ENCODE data around the gene CAD.

The CAD gene

GRCh38 chr2:27217173-27218121 lies at the start of gene CAD:
Gene CAD, plus strand, starts transcription at chr2:27217369. Its CDS starts 183 bp downstream, at chr2:27217552.
- peak within 1 kb of the TSS; percentile 80 for H3K27ac ChIP-seq
- peaks cover 6% of the 10 kb centered on the region; the same call in 1 of the 2 replicates for H3K36me3 ChIP-seq (ENCODE audit: insufficient read depth)
- H3K4me2 ChIP-seq, result peak within 1 kb of the TSS; percentile 85
- no peaks in the 10 kb centered on the region for H3K27me3 ChIP-seq (ENCODE audit: insufficient read depth, low read depth)
- peak within 1 kb of the TSS; percentile 86 for H3K4me3 ChIP-seq (IDR thresholded peaks at IDR 0.05; ENCODE audit: insufficient read depth, low read depth, low read length)
- H3K4me1 ChIP-seq (ENCODE audit: low read depth, poor library complexity, severe bottlenecking), result peaks cover 37% of the 10 kb centered on the region
- peak within 1 kb of the TSS; percentile 47 for H2AFZ ChIP-seq (ENCODE audit: low read depth)
- peaks cover 29% of the 10 kb centered on the region for H3K79me2 ChIP-seq (ENCODE audit: insufficient read depth, low read depth)
- TF ChIP-seq CTCF (conservative IDR thresholded peaks at IDR 0.05; ENCODE audit: low read depth, low read length), result peak; percentile 9; the same call in 1 of the 2 replicates
- H4K20me1 ChIP-seq (ENCODE audit: insufficient read depth), result no peaks in the 10 kb centered on the region
- H3K9ac ChIP-seq, result peak within 1 kb of the TSS; percentile 96

GRCh38 chr2:27170581-27171337 lies 46.4 kb upstream of the CAD start:
- no peaks in the 10 kb centered on the region for H4K20me1 ChIP-seq (ENCODE audit: insufficient read depth)
- H3K4me2 ChIP-seq, result peak overlapping the region; percentile 46; the same call in 1 of the 2 replicates
- H3K9ac ChIP-seq, result no peak overlapping the region
- peaks cover 27% of the 10 kb centered on the region for H3K4me1 ChIP-seq (ENCODE audit: low read depth, poor library complexity, severe bottlenecking)
- H3K36me3 ChIP-seq (ENCODE audit: insufficient read depth), result no peaks in the 10 kb centered on the region
- no peak for TF ChIP-seq CTCF (conservative IDR thresholded peaks at IDR 0.05; ENCODE audit: low read depth, low read length)
- no peak overlapping the region for H3K27ac ChIP-seq
- H2AFZ ChIP-seq (ENCODE audit: low read depth), result peak overlapping the region; percentile 89; the same call in 1 of the 2 replicates
- H3K79me2 ChIP-seq (ENCODE audit: insufficient read depth, low read depth), result no peaks in the 10 kb centered on the region
- H3K27me3 ChIP-seq (ENCODE audit: insufficient read depth, low read depth), result no peaks in the 10 kb centered on the region
- H3K4me3 ChIP-seq (IDR thresholded peaks at IDR 0.05; ENCODE audit: insufficient read depth, low read depth, low read length), result no peak overlapping the region

- Histone ChIP-seq H3K36me3 (ENCODE audit: insufficient read depth) (no peaks in the 10 kb centered on the region), H4K20me1 (ENCODE audit: insufficient read depth) (no peaks in the 10 kb centered on the region), H3K4me3 (IDR thresholded peaks at IDR 0.05; ENCODE audit: insufficient read depth, low read depth, low read length) (no peak overlapping the region), H3K79me2 (ENCODE audit: insufficient read depth, low read depth) (no peaks in the 10 kb centered on the region), H3K4me2 (no peak overlapping the region), H3K27me3 (ENCODE audit: insufficient read depth, low read depth) (no peaks in the 10 kb centered on the region), H3K4me1 (ENCODE audit: low read depth, poor library complexity, severe bottlenecking) (peaks cover 32% of the 10 kb centered on the region), H3K27ac (no peak overlapping the region), H3K9ac (no peak overlapping the region), H2AFZ (ENCODE audit: low read depth) (no peak overlapping the region)
- no peak for TF ChIP-seq CTCF (conservative IDR thresholded peaks at IDR 0.05; ENCODE audit: low read depth, low read length)
Observed at GRCh38 chr2:27171351-27171848, 45.8 kb upstream of the CAD start.

- Histone ChIP-seq H3K27ac (peak overlapping the region; percentile 25), H3K36me3 (ENCODE audit: insufficient read depth) (no peaks in the 10 kb centered on the region), H2AFZ (ENCODE audit: low read depth) (peak overlapping the region; percentile 66), H3K79me2 (ENCODE audit: insufficient read depth, low read depth) (no peaks in the 10 kb centered on the region), H3K27me3 (ENCODE audit: insufficient read depth, low read depth) (no peaks in the 10 kb centered on the region), H3K4me2 (peak overlapping the region; percentile 59; the same call in 1 of the 2 replicates), H3K4me3 (IDR thresholded peaks at IDR 0.05; ENCODE audit: insufficient read depth, low read depth, low read length) (no peak overlapping the region), H4K20me1 (ENCODE audit: insufficient read depth) (no peaks in the 10 kb centered on the region), H3K4me1 (ENCODE audit: low read depth, poor library complexity, severe bottlenecking) (peaks cover 39% of the 10 kb centered on the region), H3K9ac (no peak overlapping the region)
- TF ChIP-seq CTCF (conservative IDR thresholded peaks at IDR 0.05; ENCODE audit: low read depth, low read length), result no peak
Observed at GRCh38 chr2:27174638-27175037, 42.5 kb upstream of the CAD start.

All from KMS-11 (cell line).